ENCODE data around the gene MAGI3.

GRCh38 chr1:113545626-113546025 is 155.3 kb downstream of the MAGI3 start:
- TF ChIP-seq, protein P1, sequence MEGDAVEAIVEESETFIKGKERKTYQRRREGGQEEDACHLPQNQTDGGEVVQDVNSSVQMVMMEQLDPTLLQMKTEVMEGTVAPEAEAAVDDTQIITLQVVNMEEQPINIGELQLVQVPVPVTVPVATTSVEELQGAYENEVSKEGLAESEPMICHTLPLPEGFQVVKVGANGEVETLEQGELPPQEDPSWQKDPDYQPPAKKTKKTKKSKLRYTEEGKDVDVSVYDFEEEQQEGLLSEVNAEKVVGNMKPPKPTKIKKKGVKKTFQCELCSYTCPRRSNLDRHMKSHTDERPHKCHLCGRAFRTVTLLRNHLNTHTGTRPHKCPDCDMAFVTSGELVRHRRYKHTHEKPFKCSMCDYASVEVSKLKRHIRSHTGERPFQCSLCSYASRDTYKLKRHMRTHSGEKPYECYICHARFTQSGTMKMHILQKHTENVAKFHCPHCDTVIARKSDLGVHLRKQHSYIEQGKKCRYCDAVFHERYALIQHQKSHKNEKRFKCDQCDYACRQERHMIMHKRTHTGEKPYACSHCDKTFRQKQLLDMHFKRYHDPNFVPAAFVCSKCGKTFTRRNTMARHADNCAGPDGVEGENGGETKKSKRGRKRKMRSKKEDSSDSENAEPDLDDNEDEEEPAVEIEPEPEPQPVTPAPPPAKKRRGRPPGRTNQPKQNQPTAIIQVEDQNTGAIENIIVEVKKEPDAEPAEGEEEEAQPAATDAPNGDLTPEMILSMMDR (IDR thresholded peaks at IDR 0.05): no peak
- TF ChIP-seq POLR2AphosphoS5 (IDR thresholded peaks at IDR 0.05) (no peak), POLR2A (IDR thresholded peaks at IDR 0.05) (no peak), EP300 (IDR thresholded peaks at IDR 0.05; ENCODE audit: low read depth) (no peak)
